Hepatocyte (in vitro differentiated cells): ENCODE data around the gene STARD10. TPM values are rescaled to one million over a fixed set of nuclear protein-coding genes. Genes with fewer than 3 reads are reported as not detected.

Experiments
- DNase-seq: peaks from one replicate; pipeline ENCODE4 v3.0.0-alpha.2; 2016; ENCODE audit warnings: low spot score
- H2AFZ ChIP-seq: fragments of 200-600 bp; sonication (generic); 2 replicates; pipeline ENCODE4 v1.6.0; 2016; ENCODE audit warnings: antibody characterized with exemption, mild to moderate bottlenecking
- H3K27ac ChIP-seq: fragments of 200-600 bp; sonication (generic); 2 replicates; pipeline ENCODE4 v1.5.1; 2016; ENCODE audit warnings: mild to moderate bottlenecking
- H3K27me3 ChIP-seq: fragments of 200-600 bp; sonication (generic); 2 replicates; pipeline ENCODE4 v1.6.1; 2016
- H3K36me3 ChIP-seq: fragments of 200-600 bp; sonication (generic); replicated peaks from 2 replicates; pipeline ENCODE4 v1.5.1; 2016; ENCODE audit warnings: low read depth; ENCODE audit not compliant: insufficient read depth
- H3K4me1 ChIP-seq: fragments of 200-600 bp; sonication (generic); 2 replicates; pipeline ENCODE4 v1.5.1; 2016; ENCODE audit warnings: mild to moderate bottlenecking, moderate library complexity; ENCODE audit not compliant: insufficient read depth
- H3K4me2 ChIP-seq: fragments of 200-600 bp; sonication (generic); 2 replicates; pipeline ENCODE4 v1.6.0; 2016
- H3K4me3 ChIP-seq: fragments of 200-600 bp; sonication (generic); 2 replicates; pipeline ENCODE4 v1.5.1; 2016; ENCODE audit warnings: mild to moderate bottlenecking
- H3K79me2 ChIP-seq: fragments of 200-600 bp; sonication (generic); 2 replicates; pipeline ENCODE4 v1.6.0; 2017; ENCODE audit warnings: mild to moderate bottlenecking
- H3K9me2 ChIP-seq: fragments of 200-600 bp; sonication (generic); replicated peaks from 2 replicates; pipeline ENCODE4 v1.6.0; 2017; ENCODE audit warnings: mild to moderate bottlenecking; ENCODE audit not compliant: insufficient read depth
- H3K9me3 ChIP-seq: fragments of 200-600 bp; sonication (generic); 2 replicates; pipeline ENCODE4 v1.5.1; 2016; ENCODE audit warnings: low read depth, mild to moderate bottlenecking
- H4K20me1 ChIP-seq: fragments of 200-600 bp; sonication (generic); 2 replicates; pipeline ENCODE4 v1.6.0; 2016; ENCODE audit warnings: mild to moderate bottlenecking; ENCODE audit not compliant: insufficient read depth, poor library complexity, severe bottlenecking
- CTCF ChIP-seq: fragments of 200-600 bp; sonication (generic); IDR thresholded peaks from 2 replicates; pipeline ENCODE4 v1.5.1; 2016; ENCODE audit warnings: antibody characterized with exemption, mild to moderate bottlenecking; ENCODE audit not compliant: poor library complexity
- EZH2 ChIP-seq: fragments of 200-600 bp; sonication (generic); IDR thresholded peaks from 2 replicates; pipeline ENCODE4 v1.6.1; 2016; ENCODE audit warnings: antibody characterized with exemption, mild to moderate bottlenecking, borderline replicate concordance
- EZH2phosphoT487 ChIP-seq: fragments of 200-600 bp; sonication (generic); IDR thresholded peaks from one replicate; pipeline ENCODE4 v1.6.1; 2018; ENCODE audit warnings: antibody characterized with exemption, mild to moderate bottlenecking, low read depth, moderate library complexity; ENCODE audit not compliant: unreplicated experiment, severe bottlenecking
- WGBS: methylation state at CpG from one replicate; pipeline ENCODE4 v1.1.6; 2016; ENCODE audit warnings: low lambda C conversion rate; ENCODE audit errors: missing lambda C conversion rate; 5-methylcytosine and 5-hydroxymethylcytosine counted together
- polyA plus RNA-seq: library from polyadenylated mRNA; unstranded; fragments of >200 nt; fragmentation: Nextera tagmentation; extraction: Ambion mirVana; gene quantifications from 2 replicates; pipeline ENCODE4 v1.2.1, GENCODE V29; 2016
- total RNA-seq: library from RNA; depleted of rRNA; stranded (reverse); fragments of >200 nt; gene quantifications from 2 replicates; pipeline ENCODE4 v1.2.3, GENCODE V29; 2014

Gene STARD10
- total and polyA plus RNA-seq, 2 experiments from 2014 or later = 290 to 686 TPM

GRCh38 chr11:72833083-72833733 is 39.4 kb upstream of the STARD10 start:
- Histone ChIP-seq H4K20me1 (no peaks in the 10 kb centered on the region), H3K9me2 (no peaks in the 10 kb centered on the region), H3K27me3 (no peaks in the 10 kb centered on the region), H3K4me3 (no peak overlapping the region), H2AFZ (no peak overlapping the region), H3K36me3 (no peaks in the 10 kb centered on the region), H3K4me2 (no peak overlapping the region), H3K27ac (no peak overlapping the region), H3K9me3 (no peaks in the 10 kb centered on the region), H3K4me1 (peaks cover 9% of the 10 kb centered on the region), H3K79me2 (no peaks in the 10 kb centered on the region)
- TF ChIP-seq EZH2 = no peak
- no peak for TF ChIP-seq CTCF
- no peak for TF ChIP-seq EZH2phosphoT487
- DNase-seq = no peak
- 95% methylated on average over 5 of the region's 5 CpGs for WGBS

- TF ChIP-seq EZH2phosphoT487 (no peak), CTCF (no peak), EZH2 (no peak)
- Histone ChIP-seq H2AFZ (no peak overlapping the region), H3K9me2 (no peaks in the 10 kb centered on the region), H3K4me1 (peaks cover 9% of the 10 kb centered on the region), H3K9me3 (no peaks in the 10 kb centered on the region), H4K20me1 (no peaks in the 10 kb centered on the region), H3K27ac (no peak overlapping the region), H3K27me3 (no peaks in the 10 kb centered on the region), H3K79me2 (no peaks in the 10 kb centered on the region), H3K4me2 (no peak overlapping the region), H3K36me3 (no peaks in the 10 kb centered on the region), H3K4me3 (no peak overlapping the region)
- 63% methylated on average over 9 of the region's 9 CpGs for WGBS
- DNase-seq = no peak
Observed at GRCh38 chr11:72832301-72833082, 38.6 kb upstream of the STARD10 start.

GRCh38 chr11:72831521-72832300 is 37.9 kb upstream of the STARD10 start:
- no peaks in the 10 kb centered on the region for H3K9me3 ChIP-seq
- H3K4me1 ChIP-seq = peaks cover 9% of the 10 kb centered on the region
- no peak overlapping the region for H3K4me2 ChIP-seq
- 49% methylated on average over 13 of the region's 13 CpGs for WGBS
- no peak overlapping the region for H2AFZ ChIP-seq
- no peak overlapping the region for H3K4me3 ChIP-seq
- H3K79me2 ChIP-seq = no peaks in the 10 kb centered on the region
- no peaks in the 10 kb centered on the region for H3K27me3 ChIP-seq
- no peaks in the 10 kb centered on the region for H3K36me3 ChIP-seq
- peak; percentile 89 for DNase-seq
- TF ChIP-seq CTCF (peak; percentile 91), EZH2phosphoT487 (no peak)
- no peaks in the 10 kb centered on the region for H4K20me1 ChIP-seq
- no peaks in the 10 kb centered on the region for H3K9me2 ChIP-seq
- H3K27ac ChIP-seq = no peak overlapping the region
